ENCODE measurements around the gene DYRK1B.
"Not testable (repeated sequence)": the region's sequence is repeated elsewhere in the genome, so short reads cannot be mapped to it uniquely, and the experiment has no call there.

The DYRK1B gene

DNA sequence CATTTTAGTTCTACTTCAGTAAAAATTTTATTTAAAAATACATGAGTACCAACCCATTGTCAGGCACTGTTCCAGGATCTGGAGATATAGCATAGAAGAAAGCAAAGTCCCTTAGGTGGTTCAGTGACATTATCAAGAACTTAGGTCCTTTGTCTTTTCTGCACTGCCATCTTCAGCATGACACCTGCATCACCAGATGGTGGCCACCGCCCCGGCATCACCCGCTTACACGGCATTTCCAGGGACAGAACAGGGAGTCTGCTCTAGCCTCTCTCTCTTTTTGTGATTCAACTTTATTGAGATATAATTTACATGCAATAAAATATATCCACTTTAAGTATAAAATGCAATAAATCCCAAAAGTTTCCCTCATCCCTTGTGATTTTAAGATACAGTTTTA lies 23.5 kb downstream of the DYRK1B start:
- Histone ChIP-seq H3K4me1 (ENCODE audit: control insufficient read depth, insufficient read depth, low read length, poor library complexity, severe bottlenecking) (no peaks in the 10 kb centered on the region), H3K36me3 (ENCODE audit: control insufficient read depth, insufficient read depth, low read length) (no peaks in the 10 kb centered on the region), H3K9me3 (ENCODE audit: control insufficient read depth, low read length) (no peaks in the 10 kb centered on the region), H3K27ac (ENCODE audit: low read depth, low read length, severe bottlenecking) (no peak overlapping the region), H3K4me3 (ENCODE audit: extremely low read depth, insufficient read depth, low read length, poor library complexity, severe bottlenecking) (no peak overlapping the region)
- WGBS, 2 experiments (ENCODE audit: insufficient coverage in 2 of 2), result no CpG with 5 or more reads among the region's 4 CpGs

DNA sequence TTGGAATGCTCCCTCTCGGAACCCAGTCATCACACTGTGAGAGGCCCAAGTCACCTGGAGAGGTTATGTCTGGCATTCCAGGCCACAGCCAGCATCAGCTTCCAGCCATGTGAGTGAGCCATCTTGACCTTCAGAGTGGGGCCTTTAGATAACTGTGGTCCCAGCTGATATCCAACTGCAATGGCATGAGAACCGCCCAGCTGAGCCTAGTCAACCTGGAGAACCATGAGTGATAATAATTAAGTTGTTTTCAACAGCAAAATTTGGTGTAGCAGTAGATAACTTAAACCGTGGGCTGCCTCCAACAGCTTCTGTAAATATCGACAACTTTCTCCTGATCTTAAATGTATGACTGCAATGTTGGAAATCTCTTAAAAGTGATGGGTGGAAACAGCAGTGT lies 24.6 kb downstream of the DYRK1B start:
- no peaks in the 10 kb centered on the region for H3K4me1 ChIP-seq (ENCODE audit: control insufficient read depth, insufficient read depth, low read length, poor library complexity, severe bottlenecking)
- H3K4me3 ChIP-seq (ENCODE audit: extremely low read depth, insufficient read depth, low read length, poor library complexity, severe bottlenecking), result no peak overlapping the region
- H3K36me3 ChIP-seq (ENCODE audit: control insufficient read depth, insufficient read depth, low read length), result no peaks in the 10 kb centered on the region
- WGBS, 2 experiments (ENCODE audit: insufficient coverage in 2 of 2), result 85 to 88% methylated on average over 3 to 4 of the region's 4 CpGs
- no peaks in the 10 kb centered on the region for H3K9me3 ChIP-seq (ENCODE audit: control insufficient read depth, low read length)
- no peak overlapping the region for H3K27ac ChIP-seq (ENCODE audit: low read depth, low read length, severe bottlenecking)

DNA sequence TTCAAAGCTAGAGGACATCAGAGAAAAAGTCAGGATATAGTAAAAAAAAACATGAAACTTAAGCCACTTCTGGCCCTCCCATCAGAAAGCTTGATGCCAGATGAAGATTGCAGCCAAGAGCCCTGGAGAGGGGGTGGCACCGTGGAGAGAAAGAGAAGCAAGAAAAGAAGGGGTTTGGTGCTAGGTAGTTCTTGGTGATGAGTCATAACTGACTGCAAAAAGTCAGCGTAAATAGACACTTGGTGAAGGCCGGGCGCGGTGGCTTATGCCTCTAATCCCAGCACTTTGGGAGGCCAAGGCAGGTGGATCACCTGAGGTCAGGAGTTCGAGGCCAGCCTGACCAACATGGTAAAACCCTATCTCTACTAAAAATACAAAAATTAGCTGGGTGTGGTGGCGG lies 25.3 kb downstream of the DYRK1B start:
- not testable (repeated sequence) for H3K36me3 ChIP-seq (ENCODE audit: control insufficient read depth, insufficient read depth, low read length); H3K27ac ChIP-seq (ENCODE audit: low read depth, low read length, severe bottlenecking); H3K9me3 ChIP-seq (ENCODE audit: control insufficient read depth, low read length); H3K4me1 ChIP-seq (ENCODE audit: control insufficient read depth, insufficient read depth, low read length, poor library complexity, severe bottlenecking); H3K4me3 ChIP-seq (ENCODE audit: extremely low read depth, insufficient read depth, low read length, poor library complexity, severe bottlenecking)
- WGBS, 2 experiments (ENCODE audit: insufficient coverage in 2 of 2), result 64 to 88% methylated on average over 1 to 2 of the region's 7 CpGs

DNA sequence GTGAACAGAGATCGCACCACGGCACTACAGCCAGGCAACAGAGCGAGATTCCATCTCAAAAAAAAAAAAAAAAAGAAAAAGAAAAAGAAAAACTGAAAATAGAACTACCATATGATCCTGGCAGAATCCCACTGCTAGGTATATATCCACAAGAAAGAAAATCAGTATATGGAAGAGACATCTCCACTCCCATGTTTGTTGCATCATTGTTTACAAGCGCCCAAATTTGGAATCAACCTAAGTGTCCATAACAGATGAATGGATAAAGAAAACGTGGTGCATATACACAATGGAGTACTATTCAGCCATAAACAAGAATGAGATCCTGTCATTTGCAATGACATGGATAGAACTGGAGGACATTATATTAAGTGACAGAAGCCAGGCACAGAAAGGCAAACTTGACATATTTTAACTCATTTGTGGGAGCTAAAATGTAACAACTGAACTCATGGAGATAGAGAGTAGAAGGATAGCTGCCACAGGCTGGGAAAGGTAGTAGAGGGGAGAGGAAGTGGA lies 26.1 kb downstream of the DYRK1B start:
- Histone ChIP-seq H3K27ac (ENCODE audit: low read depth, low read length, severe bottlenecking) (no peak overlapping the region), H3K36me3 (ENCODE audit: control insufficient read depth, insufficient read depth, low read length) (no peaks in the 10 kb centered on the region), H3K4me1 (ENCODE audit: control insufficient read depth, insufficient read depth, low read length, poor library complexity, severe bottlenecking) (no peaks in the 10 kb centered on the region), H3K9me3 (ENCODE audit: control insufficient read depth, low read length) (no peaks in the 10 kb centered on the region), H3K4me3 (ENCODE audit: extremely low read depth, insufficient read depth, low read length, poor library complexity, severe bottlenecking) (no peak overlapping the region)
- WGBS, 2 experiments (ENCODE audit: insufficient coverage in 2 of 2), result 60% methylated on average over 1 of the region's 5 CpGs; no CpG with 5 or more reads in 1 of the 2 experiments

DNA sequence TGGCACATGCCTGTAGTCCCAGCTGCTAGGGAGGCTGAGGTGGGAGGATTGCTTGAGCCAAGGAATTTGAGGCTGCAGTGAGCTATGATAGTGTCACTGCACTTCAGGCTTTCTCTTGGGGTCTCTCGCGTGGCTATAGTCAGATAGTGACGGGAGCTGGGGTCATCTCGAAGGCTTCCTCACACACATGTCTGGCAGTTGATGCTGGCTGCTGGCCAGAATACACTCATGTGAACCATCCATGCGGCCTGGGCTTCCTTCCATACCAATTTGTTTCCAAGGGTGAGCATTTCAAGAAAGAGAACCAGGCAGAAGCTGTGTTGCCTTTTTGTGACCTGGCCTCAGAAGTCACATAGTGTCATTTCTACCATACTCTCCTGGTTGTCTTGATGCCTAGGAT lies 28.9 kb downstream of the DYRK1B start:
- H3K36me3 ChIP-seq (ENCODE audit: control insufficient read depth, insufficient read depth, low read length), result no peaks in the 10 kb centered on the region
- no peak overlapping the region for H3K4me3 ChIP-seq (ENCODE audit: extremely low read depth, insufficient read depth, low read length, poor library complexity, severe bottlenecking)
- H3K4me1 ChIP-seq (ENCODE audit: control insufficient read depth, insufficient read depth, low read length, poor library complexity, severe bottlenecking), result no peaks in the 10 kb centered on the region
- no peaks in the 10 kb centered on the region for H3K9me3 ChIP-seq (ENCODE audit: control insufficient read depth, low read length)
- 90 to 94% methylated on average over 5 of the region's 5 CpGs for WGBS, 2 experiments (ENCODE audit: insufficient coverage in 2 of 2)
- no peak overlapping the region for H3K27ac ChIP-seq (ENCODE audit: low read depth, low read length, severe bottlenecking)

DNA sequence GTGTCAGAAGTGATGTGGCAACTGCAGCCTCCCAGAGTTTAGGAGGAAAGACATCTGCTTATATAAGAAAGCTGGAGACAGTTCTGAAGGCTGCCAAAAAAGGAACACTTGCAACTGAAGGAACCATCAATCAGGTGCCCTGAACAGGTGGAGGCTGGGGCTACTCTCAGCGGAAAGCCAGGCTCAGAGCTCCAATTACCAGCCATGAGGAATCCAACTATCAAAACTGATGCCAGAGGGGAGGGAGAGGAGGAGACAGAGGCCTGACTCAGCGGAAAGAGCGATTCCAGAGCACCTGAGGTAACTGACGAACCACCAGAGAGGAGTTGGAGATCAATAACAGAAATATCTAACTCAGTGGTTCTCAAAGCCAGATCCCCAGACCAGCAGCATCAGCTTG lies 31.0 kb downstream of the DYRK1B start:
- no peaks in the 10 kb centered on the region for H3K4me1 ChIP-seq (ENCODE audit: control insufficient read depth, insufficient read depth, low read length, poor library complexity, severe bottlenecking)
- no peaks in the 10 kb centered on the region for H3K36me3 ChIP-seq (ENCODE audit: control insufficient read depth, insufficient read depth, low read length)
- H3K27ac ChIP-seq (ENCODE audit: low read depth, low read length, severe bottlenecking), result no peak overlapping the region
- no peak overlapping the region for H3K4me3 ChIP-seq (ENCODE audit: extremely low read depth, insufficient read depth, low read length, poor library complexity, severe bottlenecking)
- no peaks in the 10 kb centered on the region for H3K9me3 ChIP-seq (ENCODE audit: control insufficient read depth, low read length)
- WGBS, 2 experiments (ENCODE audit: insufficient coverage in 2 of 2), result 57% methylated on average over 2 of the region's 4 CpGs; no CpG with 5 or more reads in 1 of the 2 experiments

DNA sequence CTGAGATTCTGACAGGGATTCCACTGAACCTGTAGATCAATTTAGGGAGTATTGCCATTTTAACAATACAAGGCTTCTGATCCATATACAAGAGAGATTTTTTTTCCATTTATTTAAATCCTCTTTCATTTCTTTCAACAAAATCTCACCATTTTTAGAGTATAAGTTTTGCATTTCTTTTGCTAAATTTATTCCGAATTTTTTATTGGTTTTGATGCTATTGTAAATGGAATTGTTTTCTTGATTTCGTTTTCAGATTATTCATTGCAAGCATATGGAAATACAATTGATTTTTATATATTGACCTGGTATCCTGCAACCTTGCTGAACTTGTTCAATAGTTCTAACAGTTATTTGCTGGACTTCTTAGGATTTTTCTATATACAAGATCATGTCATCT lies 36.9 kb downstream of the DYRK1B start:
- H3K27ac ChIP-seq (ENCODE audit: low read depth, low read length, severe bottlenecking), result no peak overlapping the region
- no peaks in the 10 kb centered on the region for H3K36me3 ChIP-seq (ENCODE audit: control insufficient read depth, insufficient read depth, low read length)
- no peaks in the 10 kb centered on the region for H3K9me3 ChIP-seq (ENCODE audit: control insufficient read depth, low read length)
- no CpG with 5 or more reads among the region's 2 CpGs for WGBS, 2 experiments (ENCODE audit: insufficient coverage in 2 of 2)
- H3K4me1 ChIP-seq (ENCODE audit: control insufficient read depth, insufficient read depth, low read length, poor library complexity, severe bottlenecking), result no peaks in the 10 kb centered on the region
- no peak overlapping the region for H3K4me3 ChIP-seq (ENCODE audit: extremely low read depth, insufficient read depth, low read length, poor library complexity, severe bottlenecking)

DNA sequence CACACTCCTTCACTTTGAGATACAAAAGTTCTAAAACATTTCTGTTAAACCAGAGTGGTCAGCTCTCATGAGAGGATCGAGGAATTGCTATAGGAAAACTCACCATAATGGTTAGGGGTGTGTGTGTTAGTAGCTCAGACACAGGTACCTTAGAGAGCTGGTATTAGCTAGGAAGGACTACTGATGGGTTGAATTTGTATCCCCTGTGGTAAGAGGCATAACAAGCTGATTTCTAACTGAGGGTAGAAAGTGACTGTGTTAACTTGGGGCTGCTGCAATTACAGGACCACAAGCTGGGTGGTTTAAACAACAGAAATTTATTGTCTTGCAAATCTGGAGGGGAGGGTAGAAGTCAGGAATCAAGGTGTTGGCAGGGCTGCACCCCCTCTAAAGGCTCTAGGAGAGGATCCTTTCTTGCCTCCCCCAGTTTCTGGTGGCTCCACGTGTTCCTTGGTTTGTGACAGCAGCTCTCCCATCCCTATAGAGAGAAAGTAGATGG lies 37.9 kb downstream of the DYRK1B start:
- no peaks in the 10 kb centered on the region for H3K4me1 ChIP-seq (ENCODE audit: control insufficient read depth, insufficient read depth, low read length, poor library complexity, severe bottlenecking)
- WGBS, 2 experiments (ENCODE audit: insufficient coverage in 2 of 2), result 63 to 71% methylated on average over 1 of the region's 2 CpGs
- no peaks in the 10 kb centered on the region for H3K36me3 ChIP-seq (ENCODE audit: control insufficient read depth, insufficient read depth, low read length)
- H3K27ac ChIP-seq (ENCODE audit: low read depth, low read length, severe bottlenecking), result no peak overlapping the region
- H3K9me3 ChIP-seq (ENCODE audit: control insufficient read depth, low read length), result no peaks in the 10 kb centered on the region
- H3K4me3 ChIP-seq (ENCODE audit: extremely low read depth, insufficient read depth, low read length, poor library complexity, severe bottlenecking), result no peak overlapping the region

DNA sequence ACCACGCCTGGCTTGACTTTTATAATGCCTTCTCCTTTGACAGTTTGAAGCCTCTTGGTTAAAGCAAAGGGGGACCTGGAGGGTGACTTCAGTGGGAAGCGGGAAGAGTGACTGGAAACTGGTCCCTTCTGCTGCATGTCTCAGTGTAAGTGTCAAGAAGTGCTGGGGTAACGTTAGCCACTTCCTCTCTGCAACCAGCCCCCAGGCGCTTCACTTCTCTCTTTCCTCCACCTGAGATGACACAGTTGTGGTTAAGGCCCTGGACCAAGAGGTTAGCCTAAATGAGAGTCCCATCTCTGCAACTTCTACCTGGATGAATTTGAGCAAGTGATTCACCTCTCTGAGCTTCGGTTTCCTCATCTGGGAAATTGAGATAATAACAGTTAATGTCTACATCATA lies 39.0 kb downstream of the DYRK1B start:
- Histone ChIP-seq H3K27ac (ENCODE audit: low read depth, low read length, severe bottlenecking) (no peak overlapping the region), H3K9me3 (ENCODE audit: control insufficient read depth, low read length) (no peaks in the 10 kb centered on the region), H3K4me1 (ENCODE audit: control insufficient read depth, insufficient read depth, low read length, poor library complexity, severe bottlenecking) (no peaks in the 10 kb centered on the region), H3K36me3 (ENCODE audit: control insufficient read depth, insufficient read depth, low read length) (no peaks in the 10 kb centered on the region), H3K4me3 (ENCODE audit: extremely low read depth, insufficient read depth, low read length, poor library complexity, severe bottlenecking) (no peak overlapping the region)
- 67 to 81% methylated on average over 1 to 3 of the region's 5 CpGs for WGBS, 2 experiments (ENCODE audit: insufficient coverage in 2 of 2)

DNA sequence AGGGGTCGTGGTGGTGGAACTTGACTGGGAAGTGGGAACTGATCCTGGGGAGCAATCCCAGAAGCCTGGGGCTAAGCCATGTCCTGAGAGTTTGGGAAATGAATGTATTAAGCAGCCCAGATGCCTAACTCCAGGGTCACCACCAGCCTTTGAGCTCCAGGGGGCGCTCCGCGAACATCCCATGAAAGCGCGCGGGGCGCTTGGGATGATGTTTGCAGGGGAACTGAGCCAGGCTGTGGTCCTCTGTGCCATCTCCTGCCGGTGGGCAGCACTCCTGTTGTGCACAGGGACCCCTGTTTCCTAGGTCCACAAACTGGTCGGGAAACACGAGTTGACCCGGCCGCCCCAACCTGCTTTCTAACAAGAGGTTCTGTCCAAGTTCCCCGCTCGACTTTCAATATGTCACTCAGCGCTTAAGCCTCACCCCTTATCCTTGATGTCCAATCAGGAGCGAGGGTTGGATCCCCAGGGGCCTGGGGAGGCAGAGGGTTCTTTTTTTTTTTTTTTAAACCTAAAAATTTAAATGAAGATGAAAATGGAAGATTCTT lies 40.9 kb downstream of the DYRK1B start:
- WGBS, 2 experiments (ENCODE audit: insufficient coverage in 2 of 2), result 1% methylated on average over 13 to 14 of the region's 17 CpGs
- H3K4me3 ChIP-seq (ENCODE audit: extremely low read depth, insufficient read depth, low read length, poor library complexity, severe bottlenecking), result peak overlapping the region; percentile 31
- H3K9me3 ChIP-seq (ENCODE audit: control insufficient read depth, low read length), result no peaks in the 10 kb centered on the region
- H3K36me3 ChIP-seq (ENCODE audit: control insufficient read depth, insufficient read depth, low read length), result no peaks in the 10 kb centered on the region
- no peak overlapping the region for H3K27ac ChIP-seq (ENCODE audit: low read depth, low read length, severe bottlenecking)
- no peaks in the 10 kb centered on the region for H3K4me1 ChIP-seq (ENCODE audit: control insufficient read depth, insufficient read depth, low read length, poor library complexity, severe bottlenecking)

DNA sequence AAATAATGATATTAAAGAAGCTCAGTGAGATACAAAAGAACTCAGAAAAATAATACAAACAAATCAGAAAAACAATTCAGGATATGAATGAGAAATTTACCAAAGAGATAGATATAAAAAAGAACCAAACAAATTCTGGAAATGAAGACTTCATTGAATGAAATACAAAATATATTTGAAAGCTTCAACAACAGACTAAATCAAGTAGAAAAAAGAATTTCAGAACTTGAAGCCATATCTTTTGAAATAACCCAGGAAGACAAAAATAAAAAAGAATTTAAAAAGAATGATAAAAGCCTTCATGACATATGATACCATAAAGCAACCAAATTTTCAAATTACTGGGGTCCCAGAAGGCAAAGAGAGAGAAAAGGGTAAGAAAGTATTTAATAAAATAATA lies 45.7 kb downstream of the DYRK1B start:
- Histone ChIP-seq H3K36me3 (ENCODE audit: control insufficient read depth, insufficient read depth, low read length) (no peaks in the 10 kb centered on the region), H3K4me1 (ENCODE audit: control insufficient read depth, insufficient read depth, low read length, poor library complexity, severe bottlenecking) (no peaks in the 10 kb centered on the region), H3K27ac (ENCODE audit: low read depth, low read length, severe bottlenecking) (no peak overlapping the region), H3K4me3 (ENCODE audit: extremely low read depth, insufficient read depth, low read length, poor library complexity, severe bottlenecking) (no peak overlapping the region), H3K9me3 (ENCODE audit: control insufficient read depth, low read length) (no peaks in the 10 kb centered on the region)

Measured in mesodermal cell (in vitro differentiated cells).